Activated CD4-positive, CD25-positive, alpha-beta regulatory T cell treated with anti-CD3 and anti-CD28 coated beads, Interleukin-2, amount 50 U/mL, for 24 hours (primary cell): Measurements from ENCODE around the gene ARMC7.
"Not testable (repeated sequence)": the region's sequence is repeated elsewhere in the genome, so short reads cannot be mapped to it uniquely, and the experiment has no call there.

Source experiments
- ATAC-seq, 2 donors: fragments of 150-1000 bp; cut with Tn5 transposase; one replicate each; pipeline ENCODE4 v1.10.0; 2021; ENCODE audit warnings: mild to moderate bottlenecking in 1 of 2, moderate library complexity in 1 of 2

ARMC7 gene

GRCh38 chr17:75102385-75102821, 7.4 kb upstream of the ARMC7 start:
- no peak for ATAC-seq

GRCh38 chr17:75103601-75104554, 5.9 kb upstream of the ARMC7 start:
- ATAC-seq, result no peak

GRCh38 chr17:75105126-75106080, 4.4 kb upstream of the ARMC7 start:
- ATAC-seq, result no peak

- ATAC-seq, result no peak
These were observed 1.6 kb upstream of the ARMC7 start for GRCh38 chr17:75108193-75108592.

GRCh38 chr17:75109046-75109406, 743 bp upstream of the ARMC7 start:
- no peak for ATAC-seq

- no peak for ATAC-seq
These were observed 617 bp downstream of the ARMC7 start for GRCh38 chr17:75110234-75110937.

GRCh38 chr17:75111777-75112335, 2.1 kb downstream of the ARMC7 start:
- no peak for ATAC-seq

- peak; percentile 64 to 74 for ATAC-seq
These were observed 4.2 kb downstream of the ARMC7 start for GRCh38 chr17:75113798-75114551.

GRCh38 chr17:75114552-75115314, 5.0 kb downstream of the ARMC7 start:
- ATAC-seq, result no peak

- no peak for ATAC-seq
These were observed 5.8 kb downstream of the ARMC7 start for GRCh38 chr17:75115555-75115954.

- ATAC-seq, result no peak
These were observed 7.0 kb downstream of the ARMC7 start for GRCh38 chr17:75116737-75117136.

GRCh38 chr17:75118307-75118706, 8.5 kb downstream of the ARMC7 start:
- no peak for ATAC-seq

- peak; percentile 92 to 98 for ATAC-seq
These were observed 14.5 kb downstream of the ARMC7 start for GRCh38 chr17:75124041-75124818.

- ATAC-seq, result no peak
These were observed 15.0 kb downstream of the ARMC7 start for GRCh38 chr17:75124819-75125162.

GRCh38 chr17:75125984-75126383, 16.2 kb downstream of the ARMC7 start:
- ATAC-seq, result no peak

- no peak for ATAC-seq
These were observed 17.2 kb downstream of the ARMC7 start for GRCh38 chr17:75126954-75127353.

- ATAC-seq, result not testable (repeated sequence)
These were observed 18.2 kb downstream of the ARMC7 start for GRCh38 chr17:75127936-75128335.

GRCh38 chr17:75128694-75129505, 19.1 kb downstream of the ARMC7 start:
- ATAC-seq, result no peak

GRCh38 chr17:75129576-75129975, 19.8 kb downstream of the ARMC7 start:
- no peak for ATAC-seq
